ENCODE measurements around the gene ANK3.

Gene ANK3

DNA sequence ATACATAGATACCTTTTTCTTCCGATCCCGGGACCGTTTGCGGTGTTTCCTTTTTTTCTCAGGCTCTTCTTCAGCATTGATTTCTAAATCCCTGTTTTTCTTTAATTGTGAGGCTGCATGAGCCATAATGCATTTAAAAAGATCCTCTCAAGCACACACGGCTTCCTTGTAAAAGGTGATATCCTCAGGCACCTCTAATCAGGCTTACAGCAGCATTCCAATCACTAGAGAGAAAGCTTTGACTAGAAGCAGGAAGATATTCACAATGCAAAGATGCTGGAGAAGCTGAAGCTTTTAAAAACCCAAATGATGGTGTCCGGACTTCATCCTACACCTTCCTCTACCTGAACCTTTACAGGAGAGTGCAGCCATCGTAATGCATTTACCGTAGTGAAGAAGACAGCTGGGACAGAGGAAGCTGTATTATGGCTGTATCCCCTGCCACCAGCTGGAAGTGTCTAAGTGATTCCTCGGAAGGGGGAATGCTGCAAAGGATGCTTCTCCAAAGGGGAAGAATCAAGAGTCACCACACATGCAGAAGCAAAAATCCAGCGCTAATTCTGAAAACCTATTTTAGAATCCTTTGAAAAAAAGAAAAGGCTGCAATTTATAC, at the start of gene ANK3:
Gene ANK3, minus strand, starts transcription at position 463 of the 613 bp plus-strand sequence. Its CDS starts 337 bp downstream, at position 126.
- no peak for DNase-seq (ENCODE audit: low read depth in 2 of 2)

GRCh38 chr10:60434418-60435046, 44.9 kb upstream of the ANK3 start:
- DNase-seq (ENCODE audit: low read depth in 2 of 2): no peak

DNA sequence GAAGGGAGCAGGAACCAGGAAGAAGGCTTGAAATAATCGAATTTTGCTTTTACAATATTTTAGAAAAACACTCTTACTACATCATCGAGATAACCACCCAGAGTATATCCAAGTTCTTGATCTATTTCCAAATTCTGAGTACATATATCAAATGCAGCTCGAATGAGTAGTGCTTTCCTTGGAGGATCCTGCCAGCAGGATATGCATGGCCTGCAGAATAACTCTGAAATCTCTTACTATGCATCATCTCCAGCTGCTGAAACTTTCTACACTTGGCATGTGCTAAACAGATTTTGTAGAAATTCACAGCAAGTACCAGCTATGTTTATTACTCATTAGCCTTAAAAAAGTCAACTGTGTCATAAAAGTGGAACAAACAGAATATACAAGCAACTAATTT, 44.0 kb upstream of the ANK3 start:
- DNase-seq (ENCODE audit: low read depth in 2 of 2): no peak

DNA sequence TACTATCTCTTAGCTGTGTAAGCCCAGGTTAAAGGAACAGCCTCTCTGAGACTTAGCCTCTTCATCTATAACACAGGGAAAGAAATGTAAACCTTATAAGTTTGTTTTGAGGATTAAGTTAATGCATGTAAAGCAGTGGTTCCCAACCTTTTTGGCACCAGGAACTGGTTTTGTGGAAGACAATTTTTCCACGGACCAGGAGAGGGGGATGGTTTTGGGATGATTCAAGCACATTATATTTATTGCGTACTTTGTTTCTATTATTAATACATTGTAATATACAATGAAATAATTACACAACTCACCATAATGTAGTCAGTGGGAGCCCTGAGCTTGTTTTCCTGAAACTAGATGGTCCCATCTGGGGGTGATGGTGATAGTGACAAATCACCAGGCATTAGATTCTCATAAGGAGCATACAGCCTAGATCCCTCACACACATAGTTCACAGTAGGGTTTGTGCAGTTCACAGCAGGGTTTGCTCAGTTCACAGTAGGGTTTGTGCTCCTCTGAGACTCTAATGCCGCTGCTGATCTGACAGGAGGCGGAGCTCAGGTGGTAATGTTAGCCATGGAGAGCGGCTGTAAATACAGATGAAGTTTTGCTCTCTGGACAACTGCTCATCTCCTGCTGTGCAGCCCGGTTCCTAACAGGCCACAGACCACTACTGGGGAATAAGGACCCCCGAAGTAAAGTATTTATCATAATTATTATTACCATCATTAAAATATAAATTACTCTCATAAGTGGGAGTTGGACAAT, 41.3 kb upstream of the ANK3 start:
- no peak for DNase-seq (ENCODE audit: low read depth in 2 of 2)

GRCh38 chr10:60430017-60430416, 40.3 kb upstream of the ANK3 start:
- DNase-seq (ENCODE audit: low read depth in 2 of 2): no peak

GRCh38 chr10:60429084-60429849, 39.6 kb upstream of the ANK3 start:
- no peak for DNase-seq (ENCODE audit: low read depth in 2 of 2)

DNA sequence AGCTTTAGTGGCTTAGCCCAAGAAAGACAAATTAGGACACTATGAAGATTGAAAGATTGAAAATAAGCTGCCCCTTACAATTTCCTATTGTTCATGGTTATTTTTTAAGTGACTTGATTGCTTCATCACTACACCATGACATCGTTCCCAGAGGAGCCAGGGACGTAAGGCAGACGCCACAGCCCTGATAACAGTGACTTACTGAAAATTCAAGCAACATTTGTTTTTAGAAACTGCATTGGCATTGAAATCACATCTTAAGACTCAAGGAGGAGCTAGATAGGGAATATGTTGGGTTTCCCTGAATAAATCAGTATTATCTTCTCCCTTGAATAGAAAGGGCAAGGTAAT, 38.7 kb upstream of the ANK3 start:
- DNase-seq (ENCODE audit: low read depth in 2 of 2): no peak

DNA sequence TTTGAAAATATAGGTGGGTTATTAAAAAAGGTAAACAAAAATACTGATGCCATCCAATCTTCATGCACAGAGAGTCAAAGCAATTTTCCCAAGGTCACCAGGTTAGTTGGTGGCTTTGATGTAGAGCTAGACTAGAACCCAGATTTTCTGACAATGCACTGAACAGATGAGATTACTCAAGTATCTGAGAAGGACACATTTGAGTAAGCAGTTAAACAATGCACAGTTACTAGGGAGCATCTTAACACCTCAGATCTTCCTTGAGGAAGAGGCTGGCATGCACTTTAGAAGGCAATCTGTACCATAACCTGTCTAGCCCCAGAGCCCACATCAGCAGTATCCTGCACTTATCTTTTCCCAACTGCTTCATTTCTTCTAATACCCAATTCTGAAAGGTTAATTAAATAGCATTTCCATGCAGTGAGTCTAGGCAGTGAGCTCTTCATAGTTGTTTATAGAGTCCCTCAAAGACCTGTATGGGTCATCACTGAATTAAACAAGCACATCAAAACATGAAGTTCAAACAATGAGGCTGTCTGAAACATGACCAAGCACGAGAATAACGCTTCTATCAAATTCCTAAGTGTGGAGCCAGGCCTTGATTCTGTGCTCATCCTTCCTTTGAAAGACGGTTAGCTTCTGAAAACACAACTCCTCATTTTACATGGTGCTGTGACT, 38.2 kb upstream of the ANK3 start:
- no peak for DNase-seq (ENCODE audit: low read depth in 2 of 2)

DNA sequence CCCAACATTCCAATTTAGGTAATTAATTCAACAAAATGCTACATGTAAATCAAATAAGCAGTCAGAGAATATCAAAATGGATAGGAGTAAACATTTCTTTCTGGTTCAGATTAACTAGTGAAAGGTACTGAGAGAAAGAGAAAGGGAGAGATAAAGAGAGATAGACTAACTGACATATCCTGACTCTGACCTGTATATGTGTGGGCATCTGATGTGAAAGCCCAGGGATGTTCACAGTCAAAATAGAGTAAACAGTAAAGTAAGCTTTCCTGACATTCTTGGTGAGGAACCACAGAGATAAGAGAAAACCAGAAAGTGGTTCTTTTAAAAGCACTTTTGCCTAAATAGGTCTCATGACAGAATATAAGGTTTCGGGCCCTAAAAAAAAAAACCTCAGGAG, 37.5 kb upstream of the ANK3 start:
- no peak for DNase-seq (ENCODE audit: low read depth in 2 of 2)

DNA sequence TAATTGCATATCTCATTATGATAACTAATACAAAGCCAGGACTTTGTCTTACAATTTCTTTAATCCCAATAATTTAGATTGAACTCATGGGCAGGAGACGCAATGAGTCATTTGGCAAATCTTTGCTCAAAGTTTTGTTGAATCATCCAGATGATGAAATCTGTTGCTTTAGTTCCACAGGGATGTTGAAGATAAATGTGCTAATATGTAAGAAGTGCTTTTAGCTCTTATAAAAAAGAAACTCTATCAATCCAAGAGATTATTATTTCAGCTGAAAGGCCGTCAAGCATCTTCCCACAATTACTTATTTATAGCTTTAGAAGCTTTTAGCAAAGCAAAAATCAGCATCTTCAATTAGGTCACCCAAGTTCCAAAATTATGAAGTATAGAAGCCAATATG, 36.8 kb upstream of the ANK3 start:
- DNase-seq (ENCODE audit: low read depth in 2 of 2): no peak

DNA sequence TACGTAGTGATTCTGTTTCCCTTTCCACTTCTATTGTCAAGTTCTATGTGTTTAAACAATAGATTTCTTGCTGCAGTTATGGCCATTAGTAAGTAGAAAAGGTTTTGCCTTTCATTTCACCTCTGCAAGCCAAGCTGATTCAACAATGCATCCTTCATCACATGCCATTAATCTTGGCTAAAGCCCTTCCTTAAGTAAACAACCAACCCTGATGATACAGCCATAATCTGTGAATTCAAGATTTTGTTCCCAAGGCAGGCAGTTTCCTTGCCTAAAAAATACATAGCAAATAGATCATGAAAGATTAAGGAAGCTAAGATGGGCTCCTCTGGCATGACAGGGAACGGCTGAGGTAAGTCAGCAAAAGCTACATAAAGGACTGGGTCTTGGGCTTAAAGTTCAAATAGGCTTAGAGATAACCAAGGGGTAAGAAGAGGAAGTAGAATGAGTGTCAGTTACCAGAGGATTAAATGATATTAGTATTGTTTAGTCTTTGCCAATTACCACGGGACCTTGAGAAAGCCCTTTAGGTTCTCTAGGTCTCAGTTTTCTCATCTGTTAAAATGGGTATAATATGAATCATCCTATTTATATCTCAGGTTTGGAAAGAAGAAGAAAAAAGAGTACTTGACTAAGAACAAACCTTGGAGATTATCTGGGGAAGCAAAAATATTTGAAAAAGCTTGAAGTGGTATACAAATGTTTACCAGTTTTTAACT, 35.9 kb upstream of the ANK3 start:
- DNase-seq (ENCODE audit: low read depth in 2 of 2): no peak

DNA sequence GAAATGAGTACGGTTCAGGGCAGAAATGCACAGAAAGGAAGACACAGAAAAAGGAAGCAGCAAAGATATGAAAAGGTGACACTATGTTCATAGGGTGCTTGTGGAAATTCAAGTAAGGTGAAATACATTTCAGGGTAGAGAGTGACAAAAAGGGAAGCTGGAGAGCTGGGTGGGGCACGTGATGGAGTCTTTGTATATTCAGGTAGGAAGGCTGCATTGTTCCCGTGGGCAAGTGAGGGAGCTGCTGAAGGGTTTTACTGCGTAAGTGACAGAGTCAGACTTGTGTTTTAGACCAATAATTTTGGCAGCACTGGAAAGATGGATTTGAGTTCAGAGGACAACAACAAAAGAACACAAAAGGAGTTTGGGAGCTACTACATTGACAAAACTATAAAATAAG, 35.3 kb upstream of the ANK3 start:
- no peak for DNase-seq (ENCODE audit: low read depth in 2 of 2)

- no peak for DNase-seq (ENCODE audit: low read depth in 2 of 2)
These were observed 34.2 kb upstream of the ANK3 start for GRCh38 chr10:60423920-60424319.

DNA sequence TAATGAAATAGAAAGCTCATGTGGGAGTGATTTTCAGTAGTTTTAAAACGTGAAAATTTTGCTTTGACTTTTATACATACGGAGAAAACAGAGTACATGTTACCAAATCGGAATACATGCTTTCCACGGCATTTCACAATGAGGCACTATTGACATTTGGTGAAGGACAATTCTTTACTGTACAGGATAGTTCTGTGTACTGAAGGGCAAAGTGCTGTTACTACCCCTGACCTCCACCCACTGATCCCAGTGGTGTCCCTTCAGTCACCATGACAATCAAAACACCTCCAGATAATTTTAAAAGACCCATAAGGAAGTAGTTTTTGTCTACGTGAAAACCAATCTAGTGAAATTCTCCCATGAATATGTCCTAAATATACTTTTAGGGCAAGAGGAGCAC, 33.1 kb upstream of the ANK3 start:
- DNase-seq (ENCODE audit: low read depth in 2 of 2): no peak

DNA sequence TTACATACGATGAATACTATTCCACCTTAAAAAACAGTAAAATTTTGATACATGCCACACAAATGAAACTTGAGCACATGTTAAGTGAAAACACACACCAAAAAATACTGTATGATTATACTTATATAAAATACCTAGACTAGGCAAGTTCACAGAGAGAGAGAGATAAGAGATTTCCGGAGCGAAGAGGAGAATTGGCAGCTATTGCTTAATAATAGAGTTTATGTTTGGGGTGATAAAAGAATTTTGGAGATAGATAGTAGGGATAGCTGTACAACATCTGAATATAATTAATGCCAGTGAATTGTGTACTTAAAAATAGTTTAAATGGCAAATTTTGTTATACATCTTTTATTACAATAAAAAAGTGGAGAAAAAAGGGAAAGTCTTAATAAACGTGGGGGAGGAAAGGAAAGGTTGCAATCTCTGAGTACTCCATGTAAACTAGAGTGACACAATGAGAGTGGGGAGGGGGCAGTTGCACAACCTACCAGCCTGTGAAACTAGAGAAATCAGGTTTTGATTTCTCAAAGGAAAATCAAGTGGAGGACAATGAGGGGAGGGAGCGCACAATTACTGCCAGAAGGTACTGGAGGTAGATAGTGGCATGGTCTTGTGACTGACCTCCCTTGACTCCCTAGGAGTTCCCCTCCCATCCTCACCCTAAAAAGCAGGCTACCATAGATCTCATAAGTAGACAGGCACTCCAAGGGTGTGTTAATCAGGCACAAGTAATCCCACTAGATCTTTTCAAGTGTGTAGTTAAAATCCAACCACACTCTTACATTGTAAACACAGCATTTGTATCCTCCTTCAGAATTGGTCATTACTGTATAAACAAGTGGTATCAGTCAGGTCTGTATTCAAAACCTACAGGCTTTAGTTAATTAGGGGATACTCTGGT, 31.6 kb upstream of the ANK3 start:
- no peak for DNase-seq (ENCODE audit: low read depth in 2 of 2)

GRCh38 chr10:60419249-60419648, 29.6 kb upstream of the ANK3 start:
- no peak for DNase-seq (ENCODE audit: low read depth in 2 of 2)

DNA sequence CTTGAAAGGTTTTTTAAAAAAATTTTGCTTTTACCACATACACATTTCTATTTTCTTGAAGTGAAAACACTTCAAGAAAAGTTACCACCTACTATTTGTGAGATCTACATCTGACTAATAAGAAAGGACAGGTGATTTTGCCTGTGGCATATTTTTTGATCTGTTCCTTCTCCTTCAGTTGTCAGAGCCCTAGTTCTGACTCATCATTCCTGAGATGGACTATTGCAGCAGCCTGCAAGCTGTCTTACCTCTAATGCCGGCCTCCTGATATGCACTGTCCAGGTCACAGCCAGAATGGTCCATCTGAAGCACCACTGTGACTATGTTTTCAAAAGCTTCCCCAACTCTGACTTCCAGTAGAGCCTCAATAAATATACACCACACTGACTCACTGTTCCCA, 28.2 kb upstream of the ANK3 start:
- no peak for DNase-seq (ENCODE audit: low read depth in 2 of 2)

- DNase-seq (ENCODE audit: low read depth in 2 of 2): no peak
These were observed 27.3 kb upstream of the ANK3 start for GRCh38 chr10:60417024-60417423.

GRCh38 chr10:60414877-60415585, 25.4 kb upstream of the ANK3 start:
- DNase-seq (ENCODE audit: low read depth in 2 of 2): no peak

DNA sequence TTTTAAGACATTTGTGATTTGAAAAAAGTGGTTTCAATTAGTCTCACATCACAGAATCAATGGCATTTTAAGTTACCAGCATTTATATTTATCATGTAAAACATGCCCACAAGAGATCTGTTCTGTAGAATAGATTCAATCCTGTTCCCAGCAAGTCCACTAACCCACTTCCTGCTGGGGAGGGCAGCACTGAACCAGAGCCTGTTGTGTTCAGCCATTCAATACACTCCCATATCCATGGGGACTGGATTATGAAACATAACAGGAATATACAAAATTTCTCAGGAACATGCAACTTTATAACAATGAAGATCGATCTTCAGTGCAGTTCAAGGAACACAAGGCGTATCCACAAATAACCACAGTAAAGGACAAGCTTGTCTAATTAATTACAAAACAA, 24.4 kb upstream of the ANK3 start:
- no peak for DNase-seq (ENCODE audit: low read depth in 2 of 2)
